Non-pigmented ciliary epithelial cell (primary cell): ENCODE results near the gene GALR3.

Experiments used
- DNase-seq: peaks from one replicate; pipeline ENCODE4 v3.0.0-alpha.2; 2010; ENCODE audit warnings: low read depth

GALR3 gene

GRCh38 chr22:37822079-37822833 is 926 bp upstream of the GALR3 start:
- DNase-seq, result no peak

DNA sequence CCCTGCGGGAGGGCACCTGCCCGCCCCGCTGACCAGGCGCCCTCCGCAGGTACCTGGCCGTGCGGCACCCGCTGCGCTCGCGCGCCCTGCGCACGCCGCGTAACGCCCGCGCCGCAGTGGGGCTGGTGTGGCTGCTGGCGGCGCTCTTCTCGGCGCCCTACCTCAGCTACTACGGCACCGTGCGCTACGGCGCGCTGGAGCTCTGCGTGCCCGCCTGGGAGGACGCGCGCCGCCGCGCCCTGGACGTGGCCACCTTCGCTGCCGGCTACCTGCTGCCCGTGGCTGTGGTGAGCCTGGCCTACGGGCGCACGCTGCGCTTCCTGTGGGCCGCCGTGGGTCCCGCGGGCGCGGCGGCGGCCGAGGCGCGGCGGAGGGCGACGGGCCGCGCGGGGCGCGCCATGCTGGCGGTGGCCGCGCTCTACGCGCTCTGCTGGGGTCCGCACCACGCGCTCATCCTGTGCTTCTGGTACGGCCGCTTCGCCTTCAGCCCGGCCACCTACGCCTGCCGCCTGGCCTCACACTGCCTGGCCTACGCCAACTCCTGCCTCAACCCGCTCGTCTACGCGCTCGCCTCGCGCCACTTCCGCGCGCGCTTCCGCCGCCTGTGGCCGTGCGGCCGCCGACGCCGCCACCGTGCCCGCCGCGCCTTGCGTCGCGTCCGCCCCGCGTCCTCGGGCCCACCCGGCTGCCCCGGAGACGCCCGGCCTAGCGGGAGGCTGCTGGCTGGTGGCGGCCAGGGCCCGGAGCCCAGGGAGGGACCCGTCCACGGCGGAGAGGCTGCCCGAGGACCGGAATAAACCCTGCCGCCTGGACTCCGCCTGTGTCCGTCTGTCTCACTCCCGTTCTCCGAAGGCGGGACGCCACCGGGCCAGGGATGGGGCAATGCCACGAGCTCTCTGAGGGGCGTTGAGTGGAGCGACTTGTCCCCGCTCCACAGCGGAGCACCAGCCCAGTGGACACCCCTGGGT is 1.8 kb downstream of the GALR3 start:
- no peak for DNase-seq

- no peak for DNase-seq
Observed at GRCh38 chr22:37827056-37827455, 3.9 kb downstream of the GALR3 start.

- DNase-seq, result no peak
Observed at GRCh38 chr22:37830093-37830842, 7.1 kb downstream of the GALR3 start.

DNA sequence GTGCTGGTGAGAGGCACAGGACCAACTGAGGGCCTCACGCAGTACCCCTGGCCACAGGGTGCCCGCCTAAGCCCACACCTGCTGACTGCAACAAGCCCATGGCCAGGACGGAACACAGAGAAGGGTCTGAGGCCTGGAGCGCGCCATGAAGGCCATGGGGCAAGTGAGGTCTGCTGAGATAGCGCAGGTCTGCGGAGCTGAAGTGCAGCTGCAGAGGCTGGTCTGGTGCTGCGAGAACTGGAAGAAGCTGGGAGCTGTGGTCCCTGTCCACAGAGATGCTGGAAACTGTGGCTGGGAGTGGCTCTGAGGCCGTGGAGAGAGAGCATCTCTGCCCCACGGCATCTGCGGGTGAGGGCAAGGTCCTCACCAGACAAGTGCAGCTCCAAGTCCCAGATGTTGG is 8.3 kb downstream of the GALR3 start:
- no peak for DNase-seq

GRCh38 chr22:37832022-37832857 is 9.1 kb downstream of the GALR3 start:
- DNase-seq, result no peak

GRCh38 chr22:37842015-37842793 is 19.0 kb downstream of the GALR3 start:
- no peak for DNase-seq

GRCh38 chr22:37843741-37844089 is 20.5 kb downstream of the GALR3 start:
- no peak for DNase-seq

DNA sequence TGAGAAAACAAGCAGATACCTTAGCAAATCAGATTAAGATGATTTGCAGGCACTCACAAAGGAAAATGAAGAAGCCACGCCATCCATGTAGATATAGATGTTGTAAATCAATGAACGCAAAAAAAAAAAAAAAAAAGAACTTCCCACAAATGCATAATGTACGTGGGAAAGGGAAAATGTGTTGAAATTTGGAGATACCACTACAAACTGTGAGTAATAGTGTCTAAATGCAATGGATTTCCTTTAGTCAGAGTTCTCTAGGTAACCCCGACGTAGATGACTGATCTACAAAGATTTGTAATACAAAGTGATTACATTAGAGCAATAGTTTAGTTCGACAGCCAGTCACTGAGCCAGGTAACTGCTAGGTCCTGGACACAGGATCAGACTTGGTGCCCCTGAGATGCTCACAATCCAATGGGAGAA is 21.7 kb downstream of the GALR3 start:
- DNase-seq, result no peak

DNA sequence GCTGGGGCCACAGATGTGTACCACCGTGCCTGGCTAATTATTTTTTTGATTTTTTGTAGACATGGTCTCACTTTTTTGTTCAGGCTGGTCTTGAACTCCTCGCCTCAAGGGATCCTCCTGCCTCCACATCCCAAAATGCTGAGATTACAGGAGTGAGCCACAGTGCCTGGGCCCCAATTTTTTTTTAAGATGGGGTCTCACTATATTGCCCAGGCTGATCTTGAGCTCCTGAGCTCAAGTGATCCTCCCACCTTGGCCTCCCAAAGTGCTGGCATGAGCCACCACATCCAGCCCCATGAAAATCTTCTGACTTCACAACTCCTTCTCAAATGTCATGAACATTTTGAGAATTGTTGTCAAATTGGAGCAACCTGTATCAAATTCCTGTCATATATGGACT is 23.3 kb downstream of the GALR3 start:
- no peak for DNase-seq

GRCh38 chr22:37848587-37849088 is 25.5 kb downstream of the GALR3 start:
- DNase-seq, result no peak

DNA sequence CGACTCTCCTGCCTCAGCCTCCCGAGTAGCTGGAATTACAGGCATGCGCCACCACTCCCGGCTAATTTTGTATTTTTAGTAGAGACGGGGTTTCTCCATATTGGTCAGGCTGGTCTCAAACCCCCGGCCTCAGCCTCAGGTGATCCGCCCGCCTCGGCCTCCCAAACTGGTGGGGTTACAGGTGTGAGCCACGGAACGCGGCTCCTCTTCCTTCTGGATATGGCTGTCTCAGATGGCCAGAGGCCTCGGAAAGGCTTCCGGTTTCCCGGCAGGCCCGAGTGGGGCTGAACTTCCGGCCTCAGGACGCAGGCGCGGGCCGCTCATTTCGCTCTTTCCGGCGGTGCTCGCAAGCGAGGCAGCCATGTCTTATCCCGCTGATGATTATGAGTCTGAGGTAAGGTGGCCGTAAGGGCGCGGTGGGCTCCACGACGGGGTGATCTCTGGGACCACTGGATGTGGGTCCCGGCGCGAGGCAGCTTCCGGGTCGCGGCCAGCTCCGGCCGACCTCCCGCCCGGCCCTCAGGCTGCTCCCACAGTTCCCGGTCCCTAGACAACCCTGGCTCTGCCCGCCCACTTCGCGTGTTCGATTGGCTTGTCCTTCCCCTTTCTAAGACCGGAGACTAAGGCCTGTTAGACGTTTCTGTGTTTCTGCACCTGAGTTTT is 26.0 kb downstream of the GALR3 start, which contains the start of gene EIF3L:
Gene EIF3L (plus strand): TSS at position 331 of the 663 bp plus-strand sequence. CDS start 31 bp downstream, at position 362.
- peak; percentile 31 for DNase-seq

- no peak for DNase-seq
Observed at GRCh38 chr22:37850801-37851200, 27.6 kb downstream of the GALR3 start.

DNA sequence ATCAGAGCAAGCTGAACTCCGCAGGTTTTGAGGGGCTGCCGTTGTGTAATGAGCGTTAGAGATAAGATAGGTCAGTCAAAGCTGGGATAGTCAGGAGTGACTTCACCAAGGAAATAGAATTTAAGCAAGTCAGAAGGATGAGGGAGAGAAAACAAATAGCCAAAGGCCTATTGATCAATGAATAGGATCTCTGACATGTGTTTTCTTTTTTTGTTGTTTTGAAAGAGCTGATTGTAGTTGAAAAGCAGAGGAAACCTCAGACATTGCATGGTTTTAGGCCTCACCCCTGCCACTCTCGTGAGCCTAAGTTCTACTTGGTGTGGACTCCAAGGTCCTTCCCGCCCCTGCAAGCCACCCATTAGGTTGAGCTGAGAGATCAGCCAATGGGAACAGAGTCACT is 29.2 kb downstream of the GALR3 start:
- no peak for DNase-seq

- no peak for DNase-seq
Observed at GRCh38 chr22:37854946-37855345, 31.8 kb downstream of the GALR3 start.

GRCh38 chr22:37855462-37855861 is 32.3 kb downstream of the GALR3 start:
- DNase-seq, result no peak

GRCh38 chr22:37860796-37861421 is 37.7 kb downstream of the GALR3 start:
- no peak for DNase-seq

- DNase-seq, result no peak
Observed at GRCh38 chr22:37862570-37863325, 39.6 kb downstream of the GALR3 start.

GRCh38 chr22:37865510-37865909 is 42.3 kb downstream of the GALR3 start:
- no peak for DNase-seq
